Measurements from ENCODE around the gene SPPL3.
"Not testable (repeated sequence)": the region's sequence is repeated elsewhere in the genome, so short reads cannot be mapped to it uniquely, and the experiment has no call there.

The SPPL3 gene

DNA sequence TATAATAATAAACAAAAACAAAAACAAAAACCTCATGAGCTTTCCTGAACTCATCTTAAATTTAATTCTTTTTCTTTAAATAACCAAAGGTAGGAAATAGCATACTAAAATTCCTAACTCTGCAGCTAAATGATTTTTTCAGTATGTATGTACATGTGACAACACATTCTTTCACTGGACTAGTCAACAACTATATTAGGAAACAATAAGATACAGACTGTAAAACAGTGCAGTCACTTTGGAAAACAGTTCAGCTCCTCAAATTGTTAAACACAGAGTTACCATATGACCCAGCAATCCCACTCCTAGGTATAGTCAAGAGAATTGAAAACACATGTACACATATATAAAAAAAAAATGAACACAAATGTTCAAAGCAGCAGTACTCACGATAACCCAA, 64.7 kb downstream of the SPPL3 start:
- Histone ChIP-seq H3K4me3 (ENCODE audit: low read depth in 1 of 2, low read length in 2 of 2) (no peak overlapping the region), H3K4me1 (ENCODE audit: control insufficient read depth in 1 of 2, insufficient read depth in 2 of 2, low read length in 2 of 2) (peaks cover 0 to 29% of the 10 kb centered on the region in 2 donors), H3K27me3 (ENCODE audit: low read depth, low read length) (no peaks in the 10 kb centered on the region), H3K9me3 (ENCODE audit: control insufficient read depth in 1 of 2, low read length in 2 of 2) (no peaks in the 10 kb centered on the region), H3K36me3 (ENCODE audit: control insufficient read depth in 1 of 2, insufficient read depth in 2 of 2, low read length in 2 of 2) (no peaks in the 10 kb centered on the region), H3K27ac (ENCODE audit: low read length) (no peak overlapping the region)

DNA sequence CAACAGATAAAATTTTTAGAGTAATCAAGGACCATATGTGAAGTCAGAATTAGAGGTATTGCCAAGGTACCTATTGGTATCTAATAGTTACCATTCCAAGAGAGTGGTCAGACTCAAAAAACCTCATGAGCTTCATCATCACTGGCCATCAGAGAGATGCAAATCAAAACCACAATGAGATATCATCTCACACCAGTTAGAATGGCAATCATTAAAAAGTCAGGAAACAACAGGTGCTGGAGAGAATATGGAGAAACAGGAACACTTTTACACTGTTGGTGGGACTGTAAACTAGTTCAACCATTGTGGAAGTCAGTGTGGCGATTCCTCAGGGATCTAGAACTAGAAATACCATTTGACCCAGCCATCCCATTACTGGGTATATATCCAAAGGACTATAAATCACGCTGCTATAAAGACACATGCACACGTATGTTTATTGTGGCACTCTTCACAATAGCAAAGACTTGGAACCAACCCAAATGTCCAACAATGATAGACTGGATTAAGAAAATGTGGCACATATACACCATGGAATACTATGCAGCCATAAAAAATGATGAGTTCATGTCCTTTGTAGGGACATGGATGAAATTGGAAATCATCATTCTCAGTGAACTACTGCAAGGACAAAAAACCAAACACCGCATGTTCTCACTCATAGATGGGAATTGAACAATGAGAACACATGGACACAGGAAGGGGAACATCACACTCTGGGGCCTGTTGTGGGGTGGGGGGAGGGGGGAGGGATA, 65.4 kb downstream of the SPPL3 start:
- not testable (repeated sequence) for H3K27ac ChIP-seq (ENCODE audit: low read length); H3K27me3 ChIP-seq (ENCODE audit: low read depth, low read length); H3K4me3 ChIP-seq (ENCODE audit: low read depth in 1 of 2, low read length in 2 of 2); H3K36me3 ChIP-seq (ENCODE audit: control insufficient read depth in 1 of 2, insufficient read depth in 2 of 2, low read length in 2 of 2); H3K9me3 ChIP-seq (ENCODE audit: control insufficient read depth in 1 of 2, low read length in 2 of 2)
- peaks cover 4 to 29% of the 10 kb centered on the region in 2 donors for H3K4me1 ChIP-seq (ENCODE audit: control insufficient read depth in 1 of 2, insufficient read depth in 2 of 2, low read length in 2 of 2)

DNA sequence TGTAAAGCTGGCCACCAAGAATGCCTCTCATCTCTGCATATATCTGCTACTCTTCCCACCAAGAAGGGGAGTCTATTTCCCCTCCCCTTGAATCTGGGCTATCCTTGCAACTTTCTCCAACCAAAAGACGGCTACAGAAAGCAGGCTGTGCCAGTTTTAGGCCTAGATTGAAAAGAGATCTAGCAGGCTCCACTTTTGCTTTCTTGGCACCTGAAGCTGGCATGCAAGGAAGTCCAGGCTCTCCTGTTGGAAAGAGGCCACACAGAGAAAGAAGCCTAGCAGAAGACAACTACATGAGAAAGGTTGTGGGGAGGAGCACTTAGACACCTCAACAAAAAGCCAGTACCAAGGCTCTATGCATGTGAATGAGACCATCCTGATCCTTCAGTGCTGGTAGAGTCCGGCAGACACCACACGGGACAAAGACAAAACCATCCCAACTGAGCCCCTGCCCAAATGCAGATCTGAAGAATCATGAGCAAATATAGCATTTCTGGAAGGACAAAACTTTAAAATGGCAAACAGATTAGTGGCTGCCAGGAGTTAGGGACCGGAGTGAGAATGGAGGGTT, 68.0 kb downstream of the SPPL3 start:
- no peaks in the 10 kb centered on the region for H3K9me3 ChIP-seq (ENCODE audit: control insufficient read depth in 1 of 2, low read length in 2 of 2)
- peaks cover 14 to 38% of the 10 kb centered on the region in 2 donors for H3K4me1 ChIP-seq (ENCODE audit: control insufficient read depth in 1 of 2, insufficient read depth in 2 of 2, low read length in 2 of 2)
- no peak overlapping the region for H3K27ac ChIP-seq (ENCODE audit: low read length)
- no peaks in the 10 kb centered on the region for H3K27me3 ChIP-seq (ENCODE audit: low read depth, low read length)
- no peak overlapping the region for H3K4me3 ChIP-seq (ENCODE audit: low read depth in 1 of 2, low read length in 2 of 2)
- no peaks in the 10 kb centered on the region for H3K36me3 ChIP-seq (ENCODE audit: control insufficient read depth in 1 of 2, insufficient read depth in 2 of 2, low read length in 2 of 2)

DNA sequence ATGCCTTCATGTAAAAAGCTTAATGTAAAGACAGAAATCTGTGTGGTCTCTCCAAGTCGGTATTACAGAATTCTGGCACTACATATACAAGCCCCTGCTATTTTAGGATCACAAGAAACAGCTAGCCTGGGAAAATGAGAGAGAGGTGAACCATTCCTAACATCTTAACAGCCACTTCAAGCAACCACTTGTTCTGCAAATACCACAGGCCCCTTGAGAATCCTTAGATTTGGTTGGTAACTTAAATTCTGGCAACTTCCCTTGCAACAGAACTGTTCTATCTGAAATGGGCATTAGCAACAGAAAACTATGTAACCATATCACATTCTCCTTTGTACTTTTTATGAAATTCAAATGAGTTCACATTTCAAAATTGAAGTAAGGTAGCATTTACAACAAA, 68.5 kb downstream of the SPPL3 start:
- no peak overlapping the region for H3K4me3 ChIP-seq (ENCODE audit: low read depth in 1 of 2, low read length in 2 of 2)
- no peaks in the 10 kb centered on the region for H3K9me3 ChIP-seq (ENCODE audit: control insufficient read depth in 1 of 2, low read length in 2 of 2)
- H3K27me3 ChIP-seq (ENCODE audit: low read depth, low read length): no peaks in the 10 kb centered on the region
- peaks cover 17 to 44% of the 10 kb centered on the region in 2 donors for H3K4me1 ChIP-seq (ENCODE audit: control insufficient read depth in 1 of 2, insufficient read depth in 2 of 2, low read length in 2 of 2)
- H3K27ac ChIP-seq (ENCODE audit: low read length): no peak overlapping the region
- no peaks in the 10 kb centered on the region for H3K36me3 ChIP-seq (ENCODE audit: control insufficient read depth in 1 of 2, insufficient read depth in 2 of 2, low read length in 2 of 2)

DNA sequence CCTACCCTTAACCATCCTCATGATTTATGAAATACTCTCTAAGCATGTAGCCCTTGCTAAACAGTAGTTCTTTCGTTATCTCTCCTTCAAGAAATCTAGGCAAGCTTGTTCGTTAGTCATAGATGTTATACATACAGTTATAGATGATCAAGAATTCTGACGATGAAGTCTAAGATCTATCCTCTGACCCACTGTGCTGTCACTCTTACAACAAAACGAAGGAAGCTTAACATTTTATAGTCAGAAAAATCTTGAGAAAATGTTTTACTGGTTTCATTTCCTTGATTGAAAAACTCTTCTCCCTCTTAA, 68.9 kb downstream of the SPPL3 start:
- Histone ChIP-seq H3K4me3 (ENCODE audit: low read depth in 1 of 2, low read length in 2 of 2) (no peak overlapping the region), H3K4me1 (ENCODE audit: control insufficient read depth in 1 of 2, insufficient read depth in 2 of 2, low read length in 2 of 2) (peaks cover 18 to 46% of the 10 kb centered on the region in 2 donors), H3K9me3 (ENCODE audit: control insufficient read depth in 1 of 2, low read length in 2 of 2) (no peaks in the 10 kb centered on the region), H3K27ac (ENCODE audit: low read length) (no peak overlapping the region), H3K36me3 (ENCODE audit: control insufficient read depth in 1 of 2, insufficient read depth in 2 of 2, low read length in 2 of 2) (no peaks in the 10 kb centered on the region), H3K27me3 (ENCODE audit: low read depth, low read length) (no peaks in the 10 kb centered on the region)

DNA sequence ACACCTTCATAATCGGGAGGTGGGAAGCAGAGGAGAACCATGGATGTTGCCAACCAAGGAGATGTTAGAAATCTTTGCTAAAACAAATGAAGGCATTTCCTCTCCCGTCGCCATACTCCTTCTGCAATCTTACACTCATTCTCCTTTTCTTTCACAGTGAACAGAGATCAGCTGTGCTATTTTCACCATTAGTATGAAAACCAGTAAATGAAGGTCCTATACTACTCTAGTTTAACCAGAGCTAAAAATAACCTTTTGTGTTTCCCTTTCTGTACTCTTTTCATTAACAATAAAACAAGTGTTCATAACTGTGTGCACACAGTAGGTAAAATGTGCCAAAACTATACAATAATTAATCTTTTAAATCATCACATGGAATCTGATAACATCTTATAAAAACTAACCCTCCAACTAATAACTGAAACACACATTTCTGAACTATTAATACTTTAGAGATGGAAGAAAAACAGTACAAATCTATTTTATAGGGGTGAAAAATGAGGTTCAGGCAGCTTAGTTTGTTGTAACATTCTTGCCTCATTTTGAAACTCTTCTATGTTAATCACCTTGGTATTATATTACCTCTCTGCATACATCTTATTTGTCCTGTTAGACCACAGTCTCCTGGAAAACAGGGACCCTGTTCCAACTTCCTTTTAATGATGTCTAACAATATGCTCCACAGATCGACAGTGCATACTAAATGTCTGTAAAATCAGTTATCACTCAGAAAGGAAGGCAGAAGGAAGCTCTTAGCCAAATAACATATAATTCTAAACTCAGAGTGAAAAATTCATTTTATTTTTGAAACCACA, 69.5 kb downstream of the SPPL3 start:
- Histone ChIP-seq H3K4me1 (ENCODE audit: control insufficient read depth in 1 of 2, insufficient read depth in 2 of 2, low read length in 2 of 2) (peaks cover 18 to 49% of the 10 kb centered on the region in 2 donors), H3K27ac (ENCODE audit: low read length) (no peak overlapping the region)

DNA sequence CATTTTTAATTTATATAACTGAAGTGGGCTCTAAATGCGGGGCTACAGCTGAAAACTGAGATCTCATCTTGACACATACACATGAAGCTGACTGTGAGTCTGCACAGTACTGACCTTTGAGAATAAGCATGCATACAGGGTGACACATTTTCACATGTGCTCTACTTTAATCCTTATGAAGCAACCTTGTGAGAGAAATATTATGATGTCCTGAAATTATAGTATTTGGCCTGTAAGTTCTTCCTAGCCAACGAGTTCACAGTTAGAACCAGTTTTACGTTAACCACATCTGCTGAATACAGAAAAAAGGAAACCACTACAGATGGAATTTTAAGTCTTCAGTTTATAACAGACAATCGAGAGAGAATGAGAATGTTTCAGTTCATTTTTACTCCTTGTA, 70.3 kb downstream of the SPPL3 start:
- no peaks in the 10 kb centered on the region for H3K36me3 ChIP-seq (ENCODE audit: control insufficient read depth in 1 of 2, insufficient read depth in 2 of 2, low read length in 2 of 2)
- H3K4me3 ChIP-seq (ENCODE audit: low read depth in 1 of 2, low read length in 2 of 2): no peak overlapping the region
- no peaks in the 10 kb centered on the region for H3K9me3 ChIP-seq (ENCODE audit: control insufficient read depth in 1 of 2, low read length in 2 of 2)
- peaks cover 18 to 51% of the 10 kb centered on the region in 2 donors for H3K4me1 ChIP-seq (ENCODE audit: control insufficient read depth in 1 of 2, insufficient read depth in 2 of 2, low read length in 2 of 2)
- H3K27me3 ChIP-seq (ENCODE audit: low read depth, low read length): no peaks in the 10 kb centered on the region
- H3K27ac ChIP-seq (ENCODE audit: low read length): no peak overlapping the region

More for the DNA sequence above, 69.5 kb downstream of the SPPL3 start:
- Histone ChIP-seq H3K9me3 (ENCODE audit: control insufficient read depth in 1 of 2, low read length in 2 of 2) (no peaks in the 10 kb centered on the region), H3K36me3 (ENCODE audit: control insufficient read depth in 1 of 2, insufficient read depth in 2 of 2, low read length in 2 of 2) (no peaks in the 10 kb centered on the region), H3K27me3 (ENCODE audit: low read depth, low read length) (no peaks in the 10 kb centered on the region), H3K4me3 (ENCODE audit: low read depth in 1 of 2, low read length in 2 of 2) (no peak overlapping the region)

DNA sequence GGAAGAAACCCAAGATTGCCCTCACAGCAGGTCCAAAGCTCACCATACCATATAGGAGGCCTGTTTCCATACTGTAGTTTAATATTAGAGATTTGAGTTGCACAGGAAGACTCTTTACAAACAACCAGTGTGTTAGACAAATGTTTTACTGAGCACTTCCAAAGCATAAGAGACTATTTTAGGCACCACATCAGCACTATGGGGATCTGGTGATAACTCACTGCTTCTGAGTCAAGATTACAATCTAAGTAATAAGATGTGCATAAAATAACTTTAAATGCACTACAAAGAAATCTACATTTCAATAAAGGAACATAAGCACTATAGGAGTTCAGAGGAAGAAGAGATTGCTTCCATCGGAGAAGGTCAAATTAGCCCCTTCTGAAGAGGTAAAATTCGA, 71.4 kb downstream of the SPPL3 start:
- Histone ChIP-seq H3K4me3 (ENCODE audit: low read depth in 1 of 2, low read length in 2 of 2) (no peak overlapping the region), H3K27ac (ENCODE audit: low read length) (no peak overlapping the region), H3K36me3 (ENCODE audit: control insufficient read depth in 1 of 2, insufficient read depth in 2 of 2, low read length in 2 of 2) (no peaks in the 10 kb centered on the region), H3K27me3 (ENCODE audit: low read depth, low read length) (no peaks in the 10 kb centered on the region), H3K9me3 (ENCODE audit: control insufficient read depth in 1 of 2, low read length in 2 of 2) (no peaks in the 10 kb centered on the region), H3K4me1 (ENCODE audit: control insufficient read depth in 1 of 2, insufficient read depth in 2 of 2, low read length in 2 of 2) (peaks cover 18 to 51% of the 10 kb centered on the region in 2 donors)

DNA sequence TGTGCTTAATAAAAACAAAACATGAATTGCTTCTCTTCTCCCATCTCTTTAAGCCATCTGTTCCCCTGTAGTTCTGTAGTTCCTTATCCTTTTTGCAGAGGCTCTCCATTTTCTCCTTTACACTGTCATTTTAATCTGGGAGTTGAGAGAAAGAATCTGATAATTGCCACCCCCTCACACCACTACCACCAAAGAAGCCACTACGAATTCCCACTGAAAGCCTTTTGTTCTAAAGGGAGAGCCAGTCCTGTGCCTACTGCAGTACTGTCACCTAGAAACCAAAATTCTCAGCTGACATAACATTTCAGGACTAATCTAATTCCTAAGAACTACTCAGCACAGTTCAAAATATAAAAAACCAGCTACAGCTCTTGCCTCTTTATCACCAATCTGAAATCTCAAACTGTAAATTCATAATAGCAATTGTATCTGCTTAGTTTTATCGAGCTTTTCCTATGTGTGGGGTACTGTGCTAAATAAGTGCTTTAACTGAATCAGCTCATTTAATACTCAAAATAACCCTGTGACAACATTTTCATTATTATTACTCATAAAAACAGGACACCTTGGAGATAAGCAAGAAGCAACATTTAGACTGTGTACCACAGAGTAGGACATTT, 72.4 kb downstream of the SPPL3 start:
- Histone ChIP-seq H3K27ac (ENCODE audit: low read length) (no peak overlapping the region), H3K4me1 (ENCODE audit: control insufficient read depth in 1 of 2, insufficient read depth in 2 of 2, low read length in 2 of 2) (peaks cover 18 to 54% of the 10 kb centered on the region in 2 donors), H3K4me3 (ENCODE audit: low read depth in 1 of 2, low read length in 2 of 2) (no peak overlapping the region), H3K9me3 (ENCODE audit: control insufficient read depth in 1 of 2, low read length in 2 of 2) (no peaks in the 10 kb centered on the region), H3K36me3 (ENCODE audit: control insufficient read depth in 1 of 2, insufficient read depth in 2 of 2, low read length in 2 of 2) (no peaks in the 10 kb centered on the region), H3K27me3 (ENCODE audit: low read depth, low read length) (no peaks in the 10 kb centered on the region)

DNA sequence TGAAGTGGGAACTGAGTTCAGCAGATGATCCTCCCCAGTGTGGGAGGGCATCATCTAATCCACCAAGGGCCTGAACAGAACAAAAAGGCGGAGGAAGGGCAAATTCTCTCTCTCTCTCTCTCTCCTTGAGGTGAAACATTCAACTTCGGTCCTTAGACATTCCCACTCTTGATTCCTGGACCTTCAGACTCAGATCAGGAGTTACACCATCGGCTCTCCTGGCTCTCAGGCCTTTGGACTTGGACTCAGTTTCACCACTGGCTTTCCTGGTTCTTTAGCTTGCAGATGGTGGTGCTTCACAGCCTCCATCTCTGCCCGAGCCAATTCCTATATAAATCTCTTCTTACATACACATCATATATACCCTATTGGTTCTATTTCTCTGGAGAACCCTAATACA, 73.2 kb downstream of the SPPL3 start:
- Histone ChIP-seq H3K9me3 (ENCODE audit: control insufficient read depth in 1 of 2, low read length in 2 of 2) (no peaks in the 10 kb centered on the region), H3K36me3 (ENCODE audit: control insufficient read depth in 1 of 2, insufficient read depth in 2 of 2, low read length in 2 of 2) (no peaks in the 10 kb centered on the region), H3K4me3 (ENCODE audit: low read depth in 1 of 2, low read length in 2 of 2) (no peak overlapping the region), H3K4me1 (ENCODE audit: control insufficient read depth in 1 of 2, insufficient read depth in 2 of 2, low read length in 2 of 2) (peaks cover 18 to 54% of the 10 kb centered on the region in 2 donors), H3K27ac (ENCODE audit: low read length) (no peak overlapping the region), H3K27me3 (ENCODE audit: low read depth, low read length) (no peaks in the 10 kb centered on the region)
